Epidermal melanocyte (primary cell): ENCODE results near the gene CSHL1.
A peak's percentile ranks its signal among the peaks of the same experiment; 100 is the strongest.

Experiments
- DNase-seq: peaks from one replicate; pipeline ENCODE4 v3.0.0; 2011; ENCODE audit warnings: low spot score; ENCODE audit not compliant: insufficient read length

Gene CSHL1

DNA sequence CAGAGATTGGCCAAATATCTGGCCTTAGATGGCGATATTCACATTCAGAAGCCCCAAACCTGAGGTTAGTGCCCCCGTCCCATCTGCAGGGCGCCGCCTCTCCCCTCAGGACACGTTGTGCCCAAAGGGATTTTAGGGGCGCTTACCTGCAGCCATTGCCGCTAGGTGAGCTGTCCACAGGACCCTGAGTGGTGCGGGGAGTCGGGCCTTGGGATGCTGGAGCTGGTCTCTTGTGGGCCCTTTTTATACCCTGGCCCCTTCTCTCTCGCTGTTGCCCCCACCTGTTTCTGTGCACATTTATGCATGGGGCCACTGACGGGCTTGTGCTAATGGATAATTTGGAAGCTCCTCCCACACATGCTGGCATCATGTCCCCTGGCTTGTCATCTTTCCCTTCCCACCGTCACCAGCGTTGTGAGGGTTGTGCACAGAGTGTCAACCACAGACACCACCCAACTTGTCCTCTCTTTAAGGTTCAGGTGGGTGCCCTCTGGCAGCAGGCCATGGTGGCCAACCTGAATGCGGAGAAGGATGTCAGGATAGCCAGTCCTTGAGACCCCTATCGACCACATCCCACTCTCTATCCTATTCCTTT, at the start of gene CSHL1:
Gene CSHL1, minus strand, starts transcription at position 218 of the 595 bp plus-strand sequence. Its CDS starts 62 bp downstream, at position 156.
- DNase-seq: no peak

DNA sequence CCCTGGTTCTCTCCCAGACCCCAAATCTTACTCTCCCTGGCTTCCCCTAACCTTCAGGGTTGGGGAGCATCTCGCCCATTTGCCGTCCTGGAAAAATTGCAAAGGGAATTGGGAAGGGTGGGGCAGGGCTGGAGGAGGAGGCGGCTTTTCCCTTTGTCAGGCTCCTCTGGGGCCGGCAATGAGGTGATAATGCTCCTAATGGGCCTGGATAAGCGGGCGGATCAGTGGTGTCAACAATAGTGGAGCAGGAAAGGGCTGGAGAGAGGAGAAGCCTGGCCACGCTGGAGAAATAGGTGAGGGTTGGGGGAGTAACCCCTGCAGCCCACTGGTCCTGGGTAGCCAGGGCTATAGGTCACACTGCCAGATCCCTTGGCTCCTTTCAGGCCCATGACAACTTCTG, 49.4 kb upstream of the CSHL1 start:
- no peak for DNase-seq

GRCh38 chr17:63960006-63960405, 48.9 kb upstream of the CSHL1 start:
- DNase-seq: no peak

DNA sequence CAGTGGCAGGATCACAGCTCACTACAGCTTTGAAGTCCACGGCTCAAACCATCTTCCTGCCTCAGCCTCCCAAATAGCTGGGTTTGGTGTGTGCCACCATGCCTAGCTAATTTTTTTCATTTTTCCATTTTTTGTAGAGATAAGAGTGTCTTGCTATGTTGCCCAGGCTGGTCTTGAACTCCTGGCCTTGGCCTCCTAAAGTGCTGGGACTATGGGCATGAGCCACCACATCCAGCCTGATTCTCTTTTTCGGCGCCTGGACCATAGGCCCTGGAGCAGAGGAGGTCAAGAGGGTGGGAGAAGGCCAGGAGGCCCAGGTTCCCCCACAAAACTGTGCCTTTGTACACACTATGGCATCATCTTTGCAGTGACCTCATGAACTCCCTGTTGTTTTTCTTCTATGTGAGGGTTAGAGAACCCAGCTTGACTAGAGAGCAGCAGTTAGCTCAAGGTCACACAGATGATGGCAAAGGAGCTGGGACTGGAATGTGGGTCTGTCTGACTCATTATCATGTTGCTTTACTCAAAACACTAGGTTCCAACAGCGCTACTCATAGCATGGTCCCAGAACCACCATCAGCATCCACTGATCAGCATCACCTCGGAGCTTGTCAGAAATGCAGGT, 45.4 kb upstream of the CSHL1 start:
- DNase-seq: no peak

GRCh38 chr17:63955791-63956190, 44.7 kb upstream of the CSHL1 start:
- DNase-seq: no peak

DNA sequence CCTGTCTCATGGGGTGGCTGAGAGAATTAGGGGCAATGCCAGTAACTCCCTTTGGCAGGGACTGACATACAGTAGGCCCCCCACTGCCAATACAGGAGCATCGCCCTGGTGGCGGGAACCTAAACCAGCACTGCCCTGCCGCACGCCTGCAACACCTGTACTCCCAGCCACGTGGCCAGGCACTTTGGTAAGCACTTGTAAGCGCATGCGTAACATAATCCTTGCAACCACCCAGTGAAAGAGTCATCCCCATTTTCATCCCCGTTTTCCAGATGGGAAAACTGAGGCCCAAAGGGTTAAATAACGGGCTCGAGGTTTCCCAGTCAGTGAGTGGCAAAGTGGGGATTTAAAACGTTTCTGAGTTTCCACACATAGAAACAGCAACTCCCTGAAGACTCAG, 44.2 kb upstream of the CSHL1 start:
- no peak for DNase-seq

DNA sequence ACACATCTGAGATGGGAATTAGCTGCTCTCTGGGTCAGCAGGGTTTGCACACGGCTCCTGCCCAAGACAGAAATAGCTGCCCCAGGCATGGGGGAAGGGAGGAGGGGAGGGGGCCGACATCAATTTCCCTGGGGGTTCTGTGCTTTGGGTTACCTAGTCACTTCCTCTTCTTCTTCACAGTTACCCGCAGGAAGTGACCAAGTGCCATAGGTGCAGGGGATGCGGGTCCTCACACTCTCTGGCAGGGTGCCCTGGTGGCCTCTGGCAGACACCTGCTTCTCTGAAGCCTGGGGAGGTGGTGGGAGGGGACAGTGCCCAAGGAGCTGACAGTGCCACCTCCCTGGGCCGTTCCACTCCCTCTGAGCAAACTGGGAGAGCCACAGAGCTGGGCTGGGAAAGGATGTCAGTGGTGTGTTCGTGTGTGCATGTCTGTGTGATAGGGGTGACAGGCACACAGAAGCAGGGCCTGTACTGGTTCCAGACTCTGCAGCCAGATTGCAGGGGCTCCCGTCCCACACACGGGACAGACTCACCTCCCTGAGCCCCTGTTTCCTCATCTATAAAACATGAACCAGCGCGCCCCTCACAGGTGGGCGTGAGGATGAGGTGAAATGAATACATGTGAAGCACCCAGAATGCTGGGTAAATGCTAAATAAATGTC, 43.5 kb upstream of the CSHL1 start:
- DNase-seq: no peak

- DNase-seq: no peak
Observed at GRCh38 chr17:63950940-63951907, 40.2 kb upstream of the CSHL1 start.

DNA sequence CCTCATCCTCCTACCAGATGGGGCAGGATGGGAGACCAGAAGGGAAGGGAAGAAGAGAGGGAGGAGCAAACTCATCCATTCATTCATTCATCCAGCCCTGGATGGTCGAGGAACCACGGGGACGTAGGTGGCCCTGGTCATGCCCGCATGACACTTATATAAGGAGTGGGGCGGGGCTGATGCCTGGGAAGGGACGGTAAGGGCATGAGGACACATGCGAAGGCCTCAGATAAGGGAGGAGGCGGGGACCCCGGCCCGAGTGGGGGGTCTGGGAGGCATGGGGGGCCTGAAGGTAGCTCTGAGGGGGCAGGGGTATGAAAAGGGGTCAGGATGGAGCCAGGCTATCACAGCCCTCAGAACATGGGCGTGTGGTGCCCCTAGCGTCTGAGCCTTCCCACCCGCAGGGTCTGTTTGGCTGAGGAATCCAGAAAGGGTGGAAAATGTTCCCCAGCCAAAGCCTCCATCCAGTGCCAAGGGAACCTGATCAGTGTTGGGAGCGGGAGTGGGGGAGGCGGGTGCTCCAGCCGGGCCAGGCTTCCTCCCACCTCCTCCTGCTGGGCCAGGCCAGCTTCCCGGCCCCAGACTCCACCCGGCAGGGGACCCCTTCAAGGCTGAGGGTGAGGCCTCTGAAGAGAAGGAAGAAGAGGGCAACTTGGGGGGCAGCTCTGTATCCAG, 38.7 kb upstream of the CSHL1 start:
- DNase-seq: no peak

DNA sequence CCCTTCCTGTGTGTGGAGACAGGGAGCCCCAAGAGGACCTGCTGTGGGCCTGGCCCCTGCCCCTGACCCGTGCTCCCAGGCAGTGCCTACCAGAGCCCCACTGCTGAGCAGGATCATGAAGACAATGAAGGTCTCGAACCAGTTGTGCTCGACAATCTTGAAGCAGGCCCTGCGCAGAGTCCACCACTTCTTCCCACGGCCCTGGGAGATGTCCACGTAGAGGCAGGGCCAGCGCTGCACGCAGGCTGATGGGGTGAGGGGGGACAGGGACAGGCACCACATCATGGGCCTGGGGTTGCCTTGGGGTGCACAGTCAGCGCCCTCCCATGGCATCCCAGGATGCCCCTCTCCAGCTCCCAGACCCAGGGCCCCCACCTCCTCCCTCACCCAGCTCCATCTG, 37.5 kb upstream of the CSHL1 start:
- DNase-seq: no peak

- DNase-seq: no peak
Observed at GRCh38 chr17:63947711-63948330, 36.8 kb upstream of the CSHL1 start.

GRCh38 chr17:63946440-63947363, 35.6 kb upstream of the CSHL1 start:
- DNase-seq: peak; percentile 58

GRCh38 chr17:63945784-63946439, 34.9 kb upstream of the CSHL1 start:
- DNase-seq: no peak

DNA sequence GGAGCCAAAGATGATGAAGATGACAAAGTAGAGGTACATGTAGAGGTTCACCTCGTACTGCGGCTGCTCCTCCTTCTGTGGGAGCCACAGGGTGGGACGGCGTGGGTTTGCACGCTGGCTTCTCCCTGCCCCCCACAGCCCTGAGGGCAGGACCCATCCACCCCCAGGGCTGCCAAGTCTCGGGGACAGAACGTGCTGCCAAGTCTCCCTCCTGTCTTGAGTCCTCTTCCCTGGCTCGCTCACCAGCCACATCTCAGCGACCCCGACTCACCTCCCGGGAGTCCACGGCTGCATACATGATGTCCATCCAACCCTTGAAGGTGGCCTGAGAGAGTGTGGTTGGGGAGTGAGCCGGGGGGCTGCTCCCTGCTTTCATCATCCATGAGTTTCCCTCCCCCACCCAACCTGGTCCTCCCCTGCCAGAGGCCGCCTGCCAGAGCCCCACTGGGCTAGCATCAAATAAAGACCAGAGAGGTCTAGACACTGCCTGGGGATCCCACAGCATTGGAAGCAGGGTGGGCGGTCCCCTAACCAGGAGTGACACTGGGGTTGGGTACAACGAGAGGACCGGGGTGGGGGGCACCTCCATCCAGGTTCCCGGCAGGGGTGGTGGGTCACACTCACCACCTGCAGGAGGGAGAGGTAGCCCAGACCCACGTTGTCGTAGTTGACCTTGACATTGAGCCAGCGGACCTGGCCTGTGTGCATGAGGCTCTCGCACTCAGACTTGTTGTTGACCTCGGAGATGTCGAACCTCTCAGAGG, 33.9 kb upstream of the CSHL1 start:
- no peak for DNase-seq

DNA sequence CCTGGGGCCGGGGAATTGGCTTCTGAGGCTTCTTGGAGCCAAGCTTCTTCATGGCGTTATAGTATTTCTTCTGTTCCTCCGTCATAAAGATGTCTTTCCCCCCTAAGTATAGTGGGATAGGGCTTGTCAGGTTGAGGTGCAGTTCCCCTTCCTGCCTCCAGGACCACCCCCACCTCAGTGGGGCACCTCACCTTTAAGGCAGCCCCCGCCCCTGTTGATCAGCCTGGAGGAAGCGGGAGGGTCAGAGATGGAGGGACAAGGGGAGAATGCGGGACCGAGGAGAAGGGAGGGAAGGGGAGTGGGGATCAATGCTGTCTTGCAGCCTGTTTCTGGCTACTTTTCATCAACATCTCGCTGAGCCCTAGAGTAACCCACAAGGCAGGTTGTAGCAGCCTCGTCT, 32.7 kb upstream of the CSHL1 start:
- no peak for DNase-seq

DNA sequence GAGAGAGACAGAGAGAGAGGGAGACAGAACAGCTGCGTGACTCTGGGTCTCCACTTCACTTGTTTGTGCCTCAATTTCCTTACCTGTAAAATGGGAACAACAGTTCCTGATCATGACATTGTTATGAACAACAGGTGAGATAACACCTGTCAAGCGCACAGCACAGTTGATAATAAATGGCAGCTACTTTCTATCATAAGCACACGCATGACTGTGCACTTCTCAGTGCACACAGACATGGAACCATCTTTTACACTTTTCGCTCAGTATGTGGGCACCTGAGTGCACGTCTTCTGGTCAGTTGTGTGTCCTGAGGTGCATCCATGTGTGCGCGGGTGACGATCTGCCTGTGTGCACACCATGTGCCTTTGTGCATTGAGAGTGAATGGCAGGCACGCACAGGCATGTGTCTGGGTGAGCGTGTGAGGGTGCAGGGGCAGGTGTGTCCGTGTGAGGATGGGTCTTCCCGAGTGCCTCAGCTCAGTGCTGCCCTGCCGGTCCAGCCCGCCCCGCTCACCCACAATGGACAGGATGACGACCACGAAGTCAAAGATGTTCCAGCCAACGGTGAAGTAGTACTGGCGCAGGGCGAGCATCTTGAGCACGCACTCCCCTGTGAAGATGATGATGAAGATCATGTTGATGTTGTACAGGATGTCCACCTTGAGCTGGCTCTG, 31.4 kb upstream of the CSHL1 start:
- DNase-seq: no peak

DNA sequence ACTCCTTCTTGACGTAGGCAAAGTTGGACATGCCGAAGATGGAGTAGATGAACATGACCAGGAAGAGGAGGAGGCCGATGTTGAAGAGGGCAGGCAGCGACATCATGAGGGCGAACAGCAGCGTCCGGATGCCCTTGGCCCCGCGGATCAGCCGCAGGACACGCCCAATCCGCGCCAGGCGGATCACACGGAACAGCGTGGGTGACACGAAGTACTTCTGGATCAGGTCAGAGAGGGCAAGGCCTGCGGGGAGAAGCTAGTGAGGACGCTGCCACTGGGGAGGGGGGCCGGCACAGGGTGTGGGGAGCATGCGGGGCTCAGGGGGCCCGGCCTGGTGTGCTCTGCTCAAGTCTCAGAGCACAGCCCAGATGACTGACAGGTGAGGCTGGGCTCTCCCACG, 30.7 kb upstream of the CSHL1 start:
- DNase-seq: no peak

DNA sequence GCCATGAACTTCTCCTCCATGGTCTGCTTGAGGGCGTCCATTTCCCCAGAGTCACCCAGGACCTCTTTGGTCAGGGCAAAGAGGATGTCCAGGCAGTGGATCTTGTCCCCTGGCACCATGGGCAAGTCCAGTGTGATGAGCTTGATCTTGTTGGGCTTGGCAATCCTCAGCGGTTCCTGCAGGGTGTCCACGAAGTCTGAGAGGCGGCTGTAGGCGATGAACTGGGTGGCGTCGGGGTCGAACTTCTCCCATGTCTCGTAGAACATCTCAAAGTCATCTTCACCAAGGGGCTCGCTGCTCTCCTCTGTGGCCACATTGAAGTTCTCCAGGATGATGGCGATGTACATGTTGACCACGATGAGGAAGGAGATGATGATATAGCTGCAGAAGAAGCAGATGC, 30.1 kb upstream of the CSHL1 start:
- DNase-seq: no peak
